ENCODE results near the gene NMUR1.

- TF ChIP-seq EP300 (IDR thresholded peaks at IDR 0.05; ENCODE audit: low read depth): no peak
- no peak for TF ChIP-seq CTCF (IDR thresholded peaks at IDR 0.05)
- TF ChIP-seq POLR2AphosphoS5 (IDR thresholded peaks at IDR 0.05): no peak
Observed at GRCh38 chr2:231531466-231531865, 1.2 kb upstream of the NMUR1 start.
